RWPE1 (cell line): Measurements from ENCODE around the gene LRRC10B.

Experiments
- CTCF ChIA-PET: fragments of 350-600 bp; sonication (Branson Sonifier 250); formaldehyde crosslinking; extraction: SDS; loops from one replicate; lab custom pipeline; 2021; lab: Yijun Ruan, JAX
- POLR2A ChIA-PET: fragments of 400-600 bp; formaldehyde crosslinking; extraction: SDS; loops from one replicate; lab custom pipeline; 2020; ENCODE audit warnings: antibody characterized with exemption; ENCODE audit not compliant: low non-redundant PET; lab: Yijun Ruan, JAX
- DNase-seq: peaks from one replicate; pipeline ENCODE4 v3.0.0; 2012; ENCODE audit warnings: low spot score
- H3K27ac ChIP-seq: fragments of 450-650 bp; 2 replicates; pipeline ENCODE4 v1.5.1; 2017
- CTCF ChIP-seq: fragments of 450-650 bp; conservative IDR thresholded peaks from 2 replicates; pipeline ENCODE4 v1.5.1; 2017; ENCODE audit warnings: low read depth, mild to moderate bottlenecking

The LRRC10B gene

GRCh38 chr11:61524963-61525587 lies 16.5 kb downstream of the LRRC10B start:
- no peak overlapping the region for H3K27ac ChIP-seq
- TF ChIP-seq CTCF, result no peak
- POLR2A ChIA-PET, result no interaction called here
- no peak for DNase-seq
- CTCF ChIA-PET, result interaction anchor here (0.6 to 2.7 kb wide), 2 partner anchors 8 to 53 kb away, joined by 5 to 11 read pairs; no protein-coding TSS in a partner anchor

- POLR2A ChIA-PET, result no interaction called here
- H3K27ac ChIP-seq, result no peak overlapping the region
- DNase-seq, result no peak
- CTCF ChIA-PET, result interaction anchor here (0.6 to 2.7 kb wide), 7 partner anchors 9 to 113 kb away, joined by 3 to 11 read pairs (median 4); no protein-coding TSS in a partner anchor
- TF ChIP-seq CTCF, result no peak
Measured at GRCh38 chr11:61526229-61526628, 17.7 kb downstream of the LRRC10B start.

- POLR2A ChIA-PET, result no interaction called here
- TF ChIP-seq CTCF, result no peak
- CTCF ChIA-PET, result interaction anchor here (1.0 to 2.7 kb wide), 5 partner anchors 10 to 101 kb away, joined by 3 to 11 read pairs (median 4); no protein-coding TSS in a partner anchor
- no peak overlapping the region for H3K27ac ChIP-seq
- DNase-seq, result no peak
Measured at GRCh38 chr11:61526956-61527731, 18.6 kb downstream of the LRRC10B start.

- ChIA-PET POLR2A (no interaction called here), CTCF (interaction anchor here (2.7 kb wide), 1 partner anchor 11 kb away, joined by 11 read pairs; no protein-coding TSS in a partner anchor)
- TF ChIP-seq CTCF, result no peak
- DNase-seq, result no peak
- peak overlapping the region; percentile 62 for H3K27ac ChIP-seq
Measured at GRCh38 chr11:61528114-61528513, 19.6 kb downstream of the LRRC10B start.

- ChIA-PET CTCF (interaction anchor here (1.8 kb wide), 1 partner anchor 13 kb away, joined by 10 read pairs; no protein-coding TSS in a partner anchor), POLR2A (no interaction called here)
- DNase-seq, result no peak
Measured at GRCh38 chr11:61529537-61530225, 21.1 kb downstream of the LRRC10B start.

More at GRCh38 chr11:61529537-61530225, 21.1 kb downstream of the LRRC10B start:
- peak overlapping the region; percentile 62 for H3K27ac ChIP-seq
- TF ChIP-seq CTCF, result no peak
